SU-DHL-6 (cell line): ENCODE measurements around the gene CENPF.

Experiments used
- CTCF ChIP-seq: fragments of 200-600 bp; sonication (generic); IDR thresholded peaks from one replicate; pipeline ENCODE4 v1.5.1; 2017; ENCODE audit warnings: antibody characterized with exemption, mild to moderate bottlenecking, low read length, moderate library complexity; ENCODE audit not compliant: insufficient read depth, poor library complexity, severe bottlenecking
- EZH2phosphoT487 ChIP-seq: fragments of 200-600 bp; sonication (generic), shearing (Covaris generic); conservative IDR thresholded peaks from 2 replicates; pipeline ENCODE4 v1.6.1; 2018; ENCODE audit warnings: mild to moderate bottlenecking, antibody characterized with exemption, low read length, moderate library complexity, mixed read lengths

GRCh38 chr1:214621236-214621635, 18.2 kb downstream of the CENPF start:
- TF ChIP-seq CTCF (no peak), EZH2phosphoT487 (no peak)
